DND-41 (cell line): ENCODE data around the gene SEPTIN5.

Experiments used
- ATAC-seq: fragments of 200-7000 bp; cut with Tn5 transposase; 3 replicates; pipeline ENCODE4 v1.9.1; 2021; ENCODE audit warnings: low read depth; ENCODE audit not compliant: insufficient read depth
- DNase-seq: peaks from one replicate; pipeline ENCODE4 v3.0.0-alpha.2; 2020
- H2AFZ ChIP-seq: 2 replicates; pipeline ENCODE4 v1.6.0; 2012; ENCODE audit warnings: low read depth, low read length
- H3K27ac ChIP-seq: 2 replicates; pipeline ENCODE4 v1.5.1; 2012; ENCODE audit warnings: low read length, inconsistent platforms
- H3K27me3 ChIP-seq: fragments of 200-600 bp; sonication (generic); 2 replicates; pipeline ENCODE4 v1.6.0; 2012; ENCODE audit warnings: low read length, mild to moderate bottlenecking, inconsistent platforms; ENCODE audit not compliant: insufficient read depth, poor library complexity
- H3K36me3 ChIP-seq: 2 replicates; pipeline ENCODE4 v1.5.1; 2012; ENCODE audit warnings: low read length, inconsistent platforms; ENCODE audit not compliant: insufficient read depth
- H3K4me1 ChIP-seq: 2 replicates; pipeline ENCODE4 v1.5.1; 2012; ENCODE audit warnings: mild to moderate bottlenecking, low read length; ENCODE audit not compliant: insufficient read depth
- H3K4me2 ChIP-seq: 2 replicates; pipeline ENCODE4 v1.6.0; 2012; ENCODE audit warnings: mild to moderate bottlenecking, moderate library complexity, low read length, inconsistent platforms; ENCODE audit not compliant: insufficient read depth
- H3K4me3 ChIP-seq, 2 experiments: fragments of 200-600 bp in 1 of 2; shearing (Covaris generic) in 1 of 2; 2 replicates each; pipeline ENCODE4 v1.5.1; 2012 to 2016; ENCODE audit warnings: inconsistent platforms in 2 of 2, low read length in 2 of 2, mild to moderate bottlenecking in 2 of 2, low read depth in 1 of 2, moderate library complexity in 1 of 2
- H3K79me2 ChIP-seq: 2 replicates; pipeline ENCODE4 v1.6.0; 2012; ENCODE audit warnings: low read length, inconsistent platforms; ENCODE audit not compliant: insufficient read depth
- H3K9ac ChIP-seq: 2 replicates; pipeline ENCODE4 v1.6.0; 2012; ENCODE audit warnings: low read depth, mild to moderate bottlenecking, inconsistent platforms, low read length, moderate library complexity
- H3K9me3 ChIP-seq: 2 replicates; pipeline ENCODE4 v1.5.1; 2012; ENCODE audit warnings: low read length, moderate library complexity, mild to moderate bottlenecking, inconsistent platforms; ENCODE audit not compliant: insufficient read depth, severe bottlenecking
- H4K20me1 ChIP-seq: 2 replicates; pipeline ENCODE4 v1.6.0; 2012; ENCODE audit warnings: low read length; ENCODE audit not compliant: insufficient read depth
- CTCF ChIP-seq: IDR thresholded peaks from 2 replicates; pipeline ENCODE4 v1.5.1; 2012; ENCODE audit warnings: borderline replicate concordance, low read length, moderate library complexity, mild to moderate bottlenecking; ENCODE audit not compliant: poor library complexity, severe bottlenecking; ENCODE audit errors: extremely low read depth
- EZH2 ChIP-seq: IDR thresholded peaks from 3 replicates; pipeline ENCODE4 v1.6.1; 2012; ENCODE audit warnings: borderline replicate concordance, low read depth, mild to moderate bottlenecking, moderate library complexity, low read length, inconsistent platforms; ENCODE audit not compliant: severe bottlenecking

The SEPTIN5 gene

GRCh38 chr22:19753996-19754700, 39.8 kb downstream of the SEPTIN5 start:
- TF ChIP-seq EZH2 (no peak), CTCF (no peak)
- ATAC-seq (no peak), DNase-seq (no peak)
- peaks cover 4% of the 10 kb centered on the region for H4K20me1 ChIP-seq
- H2AFZ ChIP-seq = no peak overlapping the region
- H3K36me3 ChIP-seq = no peaks in the 10 kb centered on the region
- H3K27ac ChIP-seq = no peak overlapping the region
- H3K4me2 ChIP-seq = no peak overlapping the region
- H3K9ac ChIP-seq = no peak overlapping the region
- no peaks in the 10 kb centered on the region for H3K4me1 ChIP-seq
- H3K79me2 ChIP-seq = no peaks in the 10 kb centered on the region
- H3K27me3 ChIP-seq = no peaks in the 10 kb centered on the region
- H3K4me3 ChIP-seq = no peak overlapping the region
- no peaks in the 10 kb centered on the region for H3K9me3 ChIP-seq

- Histone ChIP-seq H3K4me1 (no peaks in the 10 kb centered on the region), H3K27me3 (no peaks in the 10 kb centered on the region)
- no peak for ATAC-seq
These were observed 40.4 kb downstream of the SEPTIN5 start for GRCh38 chr22:19754701-19755144.

GRCh38 chr22:19755145-19755710, 40.9 kb downstream of the SEPTIN5 start:
- no peaks in the 10 kb centered on the region for H3K36me3 ChIP-seq
- peaks cover 4% of the 10 kb centered on the region for H4K20me1 ChIP-seq
- H3K4me1 ChIP-seq = no peaks in the 10 kb centered on the region
- no peak overlapping the region for H2AFZ ChIP-seq
- DNase-seq = no peak
- no peak overlapping the region for H3K27ac ChIP-seq
- H3K4me3 ChIP-seq = no peak overlapping the region
- no peak for TF ChIP-seq CTCF
- no peak for TF ChIP-seq EZH2
- no peaks in the 10 kb centered on the region for H3K9me3 ChIP-seq
- no peak overlapping the region for H3K4me2 ChIP-seq
- no peak overlapping the region for H3K9ac ChIP-seq
- no peaks in the 10 kb centered on the region for H3K27me3 ChIP-seq
- H3K79me2 ChIP-seq = no peaks in the 10 kb centered on the region
- ATAC-seq = no peak

More at GRCh38 chr22:19754701-19755144, 40.4 kb downstream of the SEPTIN5 start:
- Histone ChIP-seq H3K9ac (no peak overlapping the region), H3K9me3 (no peaks in the 10 kb centered on the region), H3K27ac (no peak overlapping the region), H3K4me3 (no peak overlapping the region), H3K79me2 (no peaks in the 10 kb centered on the region), H3K4me2 (no peak overlapping the region), H3K36me3 (no peaks in the 10 kb centered on the region), H2AFZ (no peak overlapping the region), H4K20me1 (peaks cover 4% of the 10 kb centered on the region)
- DNase-seq = no peak
- TF ChIP-seq EZH2 (no peak), CTCF (no peak)
